ENCODE data around the gene BLOC1S4. TPM values are rescaled to one million over a fixed set of nuclear protein-coding genes. Genes with fewer than 3 reads are reported as not detected.

The BLOC1S4 gene
- total RNA-seq, 1 experiment from 2014 or later, result 10.7 TPM

- DNase-seq (ENCODE audit: low read depth, low spot score), result no peak
- ATAC-seq, result 0 out of 2 replicates have a peak, but pooled peaks have one; percentile 28
- peaks cover 12% of the 10 kb centered on the region for H3K4me1 ChIP-seq (ENCODE audit: control insufficient read depth, insufficient read depth, low read length)
- ChIA-PET CTCF (interaction anchor here (1.1 kb wide), 1 partner anchor 15 kb away, joined by 5 read pairs; no protein-coding TSS in a partner anchor), POLR2A (interaction anchor here (0.6 to 0.7 kb wide), 2 partner anchors 377 to 961 kb away, joined by 3 to 6 read pairs; no protein-coding TSS in a partner anchor)
- intact Hi-C loops (cut with micrococcal nuclease; ENCODE audit: unreplicated experiment), result no loop called here
- no peaks in the 10 kb centered on the region for H3K9me3 ChIP-seq (ENCODE audit: control insufficient read depth, insufficient read depth, low read depth, low read length)
- BruUV-seq (replicated peaks), result TSS peak; percentile 84
- TF ChIP-seq SIN3A (IDR thresholded peaks at IDR 0.05; ENCODE audit: borderline replicate concordance, insufficient read depth, low read depth, low read length), result 0 out of 2 replicates have a peak, but pooled peaks have one; percentile 8
- TF ChIP-seq CTCF (IDR thresholded peaks at IDR 0.05), result peak; percentile 63
- TF ChIP-seq TCF7L2 (IDR thresholded peaks at IDR 0.05; ENCODE audit: low read depth, low read length), result no peak
- TF ChIP-seq REST (IDR thresholded peaks at IDR 0.05; ENCODE audit: insufficient read depth in 1 of 2, low read depth in 2 of 2, low read length in 1 of 2), result no peak
- TF ChIP-seq POLR2AphosphoS5 (IDR thresholded peaks at IDR 0.05; ENCODE audit: low read depth, low read length), result no peak
- peak overlapping the region; percentile 62 to 68 for H3K4me3 ChIP-seq (ENCODE audit: low read depth in 2 of 2, low read length in 2 of 2)
- peak overlapping the region; percentile 78 for H3K27ac ChIP-seq (ENCODE audit: low read length)
- H3K36me3 ChIP-seq (ENCODE audit: control insufficient read depth, insufficient read depth, low read length), result peaks cover 2% of the 10 kb centered on the region
- in situ Hi-C loops (cut with HindIII; ENCODE audit: low pct_unique_long_range_greater_than_20kb, low sequenced_read_pairs), result no loop called here
- no peaks in the 10 kb centered on the region for H3K27me3 ChIP-seq (ENCODE audit: control insufficient read depth, insufficient read depth, low read length)
Measured at GRCh38 chr4:6674500-6675149, 41.3 kb upstream of the BLOC1S4 start.

GRCh38 chr4:6676722-6677558, 39.0 kb upstream of the BLOC1S4 start:
- no peak for TF ChIP-seq REST (IDR thresholded peaks at IDR 0.05; ENCODE audit: insufficient read depth in 1 of 2, low read depth in 2 of 2, low read length in 1 of 2)
- ChIA-PET CTCF (no interaction called here), POLR2A (no interaction called here)
- BruUV-seq (replicated peaks), result no TSS peak
- DNase-seq (ENCODE audit: low read depth, low spot score) (no peak), ATAC-seq (no peak)
- Histone ChIP-seq H3K27ac (ENCODE audit: low read length) (no peak overlapping the region), H3K36me3 (ENCODE audit: control insufficient read depth, insufficient read depth, low read length) (peaks cover 2% of the 10 kb centered on the region), H3K4me1 (ENCODE audit: control insufficient read depth, insufficient read depth, low read length) (peaks cover 12% of the 10 kb centered on the region), H3K4me3 (ENCODE audit: low read depth in 2 of 2, low read length in 2 of 2) (no peak overlapping the region), H3K27me3 (ENCODE audit: control insufficient read depth, insufficient read depth, low read length) (no peaks in the 10 kb centered on the region), H3K9me3 (ENCODE audit: control insufficient read depth, insufficient read depth, low read depth, low read length) (no peaks in the 10 kb centered on the region)
- in situ Hi-C loops (cut with HindIII; ENCODE audit: low pct_unique_long_range_greater_than_20kb, low sequenced_read_pairs) (no loop called here), intact Hi-C loops (cut with micrococcal nuclease; ENCODE audit: unreplicated experiment) (no loop called here)

Measured in Panc1 (cell line).